Neuronal stem cell (in vitro differentiated cells): ENCODE results near the gene HIBADH.

ENCODE experiments used
- DNase-seq: peaks from one replicate; pipeline ENCODE4 v3.0.0-alpha.2; 2013; ENCODE audit warnings: low spot score
- H2AFZ ChIP-seq: one replicate; pipeline ENCODE4 v1.6.1; 2013; ENCODE audit warnings: mild to moderate bottlenecking, low read length, inconsistent platforms
- H2AK5ac ChIP-seq: 2 replicates; pipeline ENCODE4 v1.6.1; 2013; ENCODE audit warnings: low read depth, mild to moderate bottlenecking, inconsistent platforms, low read length, moderate library complexity, mixed read lengths
- H2BK120ac ChIP-seq: 2 replicates; pipeline ENCODE4 v1.6.1; 2013; ENCODE audit warnings: low read depth, mild to moderate bottlenecking, inconsistent platforms, low read length, moderate library complexity, mixed read lengths
- H2BK12ac ChIP-seq: one replicate; pipeline ENCODE4 v1.6.1; 2013; ENCODE audit warnings: low read length, inconsistent platforms
- H2BK15ac ChIP-seq: 2 replicates; pipeline ENCODE4 v1.6.1; 2013; ENCODE audit warnings: mild to moderate bottlenecking, low read length, inconsistent platforms, mixed read lengths
- H2BK5ac ChIP-seq: one replicate; pipeline ENCODE4 v1.6.1; 2013; ENCODE audit warnings: inconsistent platforms, mild to moderate bottlenecking, low read length, moderate library complexity
- H3K14ac ChIP-seq: one replicate; pipeline ENCODE4 v1.6.1; 2013; ENCODE audit warnings: low read length, inconsistent platforms
- H3K18ac ChIP-seq: 2 replicates; pipeline ENCODE4 v1.6.1; 2013; ENCODE audit warnings: low read length, inconsistent platforms
- H3K23ac ChIP-seq: 2 replicates; pipeline ENCODE4 v1.6.1; 2013; ENCODE audit warnings: low read depth, mild to moderate bottlenecking, mixed read lengths, low read length, inconsistent platforms; ENCODE audit not compliant: poor library complexity
- H3K27ac ChIP-seq: replicated peaks from 3 replicates; pipeline ENCODE4 v1.5.1; 2013; ENCODE audit warnings: low read length, inconsistent platforms
- H3K27me3 ChIP-seq, 3 experiments: 2 replicates each; pipeline ENCODE4 v1.6.1; 2013; ENCODE audit warnings: low read length in 3 of 3, mild to moderate bottlenecking in 2 of 3, inconsistent platforms in 1 of 3, low read depth in 1 of 3, mixed read lengths in 1 of 3, moderate library complexity in 1 of 3; ENCODE audit not compliant: control insufficient read depth in 3 of 3, insufficient read depth in 3 of 3
- H3K36me3 ChIP-seq, 2 donors: replicated peaks in 1 of 2; 2 replicates each; pipeline ENCODE4 v1.6.1; 2013; ENCODE audit warnings: low read length in 2 of 2; ENCODE audit not compliant: control insufficient read depth in 2 of 2, insufficient read depth in 2 of 2
- H3K4ac ChIP-seq: 2 replicates; pipeline ENCODE4 v1.6.1; 2013; ENCODE audit warnings: inconsistent platforms, mild to moderate bottlenecking, low read length, moderate library complexity
- H3K4me1 ChIP-seq, 2 donors: 1 replicate in 1 of 2; 2 replicates in 1 of 2; pipeline ENCODE4 v1.6.1; 2013; ENCODE audit warnings: low read length in 2 of 2, low read depth in 1 of 2; ENCODE audit not compliant: control insufficient read depth in 2 of 2, insufficient read depth in 1 of 2
- H3K4me2 ChIP-seq: one replicate; pipeline ENCODE4 v1.6.1; 2013; ENCODE audit warnings: mild to moderate bottlenecking, low read length, inconsistent platforms; ENCODE audit not compliant: insufficient read depth, poor library complexity, severe bottlenecking
- H3K4me3 ChIP-seq, 2 donors: 2 replicates each; pipeline ENCODE4 v1.5.1; 2013; ENCODE audit warnings: low read length in 2 of 2, mild to moderate bottlenecking in 2 of 2, inconsistent platforms in 1 of 2, moderate library complexity in 1 of 2
- H3K79me1 ChIP-seq: one replicate; pipeline ENCODE4 v1.6.1; 2013; ENCODE audit warnings: low read depth, mild to moderate bottlenecking, inconsistent platforms, low read length, moderate library complexity
- H3K9ac ChIP-seq: one replicate; pipeline ENCODE4 v1.6.1; 2013; ENCODE audit warnings: mild to moderate bottlenecking, low read depth, low read length, inconsistent platforms; ENCODE audit not compliant: poor library complexity
- H3K9me3 ChIP-seq, 2 donors: replicated peaks in 1 of 2; 2 replicates each; pipeline versions ENCODE3 to v1.6.1; 2013; ENCODE audit warnings: low read length in 2 of 2, mild to moderate bottlenecking in 2 of 2, inconsistent platforms in 1 of 2, low read depth in 1 of 2, mixed read lengths in 1 of 2, moderate library complexity in 1 of 2; ENCODE audit not compliant: control insufficient read depth in 2 of 2, insufficient read depth in 1 of 2
- H4K8ac ChIP-seq: one replicate; pipeline ENCODE4 v1.6.1; 2013; ENCODE audit warnings: low read depth, mild to moderate bottlenecking, inconsistent platforms, low read length, moderate library complexity
- H4K91ac ChIP-seq: one replicate; pipeline ENCODE4 v1.6.1; 2013; ENCODE audit warnings: low read length, low read depth, mild to moderate bottlenecking, inconsistent platforms; ENCODE audit not compliant: poor library complexity
- WGBS, 2 donors: extraction: QIAGEN DNeasy Blood & Tissue Kit; methylation state at CpG; one replicate each; pipeline ENCODE4 v1.1.7; 2013; ENCODE audit warnings: missing lambda C conversion rate in 2 of 2, mixed read lengths in 1 of 2; ENCODE audit not compliant: insufficient read length in 2 of 2, insufficient replicate concordance in 1 of 2; ENCODE audit errors: extremely low coverage in 2 of 2; 5-methylcytosine and 5-hydroxymethylcytosine counted together

The HIBADH gene

GRCh38 chr7:27647489-27647888 is 15.2 kb downstream of the HIBADH start:
- H3K4me3 ChIP-seq, result no peak overlapping the region
- no peaks in the 10 kb centered on the region for H3K27me3 ChIP-seq
- H4K91ac ChIP-seq, result no peak overlapping the region
- no peak overlapping the region for H3K4me2 ChIP-seq
- H3K14ac ChIP-seq, result no peak overlapping the region
- no peaks in the 10 kb centered on the region for H3K79me1 ChIP-seq
- H2BK12ac ChIP-seq, result no peak overlapping the region
- H3K9ac ChIP-seq, result no peak overlapping the region
- no CpG with 5 or more reads among the region's 1 CpG for WGBS, 2 donors
- no peak overlapping the region for H2BK120ac ChIP-seq
- H3K4me1 ChIP-seq, result peaks cover 0 to under 1% of the 10 kb centered on the region in 2 donors
- H3K18ac ChIP-seq, result no peak overlapping the region
- H4K8ac ChIP-seq, result no peak overlapping the region
- H2BK15ac ChIP-seq, result no peak overlapping the region
- no peak for DNase-seq
- no peak overlapping the region for H3K27ac ChIP-seq
- H2AK5ac ChIP-seq, result no peak overlapping the region
- no peak overlapping the region for H2AFZ ChIP-seq
- H3K4ac ChIP-seq, result no peak overlapping the region
- no peak overlapping the region for H3K23ac ChIP-seq
- H3K9me3 ChIP-seq, result peaks cover 0 to 2% of the 10 kb centered on the region in 2 donors
- no peak overlapping the region for H2BK5ac ChIP-seq
- peaks cover 0 to 43% of the 10 kb centered on the region in 2 donors for H3K36me3 ChIP-seq

- DNase-seq, result no peak
- Histone ChIP-seq H3K4me2 (no peak overlapping the region), H3K4me3 (no peak overlapping the region), H3K14ac (no peak overlapping the region), H4K91ac (no peak overlapping the region), H2AK5ac (no peak overlapping the region), H2AFZ (no peak overlapping the region), H3K9me3 (peaks cover 0 to 2% of the 10 kb centered on the region in 2 donors), H2BK120ac (no peak overlapping the region), H4K8ac (no peak overlapping the region), H3K9ac (no peak overlapping the region), H3K23ac (no peak overlapping the region), H2BK15ac (no peak overlapping the region), H3K36me3 (peaks cover 0 to 39% of the 10 kb centered on the region in 2 donors), H3K4me1 (no peaks in the 10 kb centered on the region), H3K27ac (no peak overlapping the region), H3K79me1 (no peaks in the 10 kb centered on the region), H2BK12ac (no peak overlapping the region), H3K27me3 (no peaks in the 10 kb centered on the region), H3K18ac (no peak overlapping the region), H2BK5ac (no peak overlapping the region), H3K4ac (no peak overlapping the region)
- WGBS, 2 donors, result no CpG with 5 or more reads among the region's 9 CpGs
Observed at GRCh38 chr7:27647046-27647445, 15.6 kb downstream of the HIBADH start.

- Histone ChIP-seq H2BK120ac (no peak overlapping the region), H3K4me3 (no peak overlapping the region), H2BK5ac (no peak overlapping the region), H3K18ac (no peak overlapping the region), H3K9me3 (peaks cover 0 to 2% of the 10 kb centered on the region in 2 donors), H3K27ac (no peak overlapping the region), H2BK12ac (no peak overlapping the region), H4K91ac (no peak overlapping the region), H3K23ac (no peak overlapping the region), H3K79me1 (no peaks in the 10 kb centered on the region), H2AFZ (no peak overlapping the region), H3K14ac (no peak overlapping the region), H3K4me2 (no peak overlapping the region), H3K27me3 (no peaks in the 10 kb centered on the region), H2BK15ac (no peak overlapping the region), H3K9ac (no peak overlapping the region), H3K4ac (no peak overlapping the region), H3K4me1 (peaks cover 0 to 3% of the 10 kb centered on the region in 2 donors), H3K36me3 (peaks cover 0 to 29% of the 10 kb centered on the region in 2 donors), H2AK5ac (no peak overlapping the region), H4K8ac (no peak overlapping the region)
- DNase-seq, result no peak
- no CpG with 5 or more reads among the region's 2 CpGs for WGBS, 2 donors
Observed at GRCh38 chr7:27642271-27642670, 20.4 kb downstream of the HIBADH start.

DNA sequence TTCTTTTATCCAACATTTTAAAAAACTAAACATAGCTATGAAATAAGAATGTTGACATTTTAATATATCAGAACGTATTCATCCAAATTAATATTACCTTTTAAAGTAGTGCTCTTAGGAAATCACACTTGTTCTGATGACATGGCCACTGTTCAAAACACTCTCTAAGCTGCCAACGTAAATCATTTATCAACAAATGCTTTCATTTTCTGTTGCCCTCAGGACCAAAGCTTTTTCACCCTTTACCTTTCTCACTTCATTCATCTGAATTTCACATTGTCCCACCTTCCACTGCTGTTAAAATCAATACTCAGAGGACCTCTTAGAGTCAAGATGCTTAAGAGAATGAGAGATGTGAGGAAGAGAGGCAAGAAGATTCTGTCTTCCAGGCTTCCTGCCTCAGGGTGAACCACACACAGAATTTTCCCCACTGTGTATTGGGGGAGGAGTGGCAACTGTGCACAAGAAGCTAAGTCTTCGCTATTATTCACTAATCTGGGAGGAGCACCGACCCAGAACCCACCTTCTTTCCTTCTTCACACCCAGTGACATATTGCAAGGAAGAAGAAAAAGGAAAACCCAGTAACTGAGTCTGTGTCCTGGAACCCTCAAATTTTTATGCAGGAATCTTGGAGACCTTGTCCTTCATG is 21.0 kb downstream of the HIBADH start:
- Histone ChIP-seq H3K23ac (no peak overlapping the region), H3K79me1 (no peaks in the 10 kb centered on the region), H3K27ac (no peak overlapping the region), H3K14ac (no peak overlapping the region), H3K18ac (no peak overlapping the region), H4K8ac (no peak overlapping the region), H4K91ac (no peak overlapping the region), H3K4ac (no peak overlapping the region), H2AK5ac (no peak overlapping the region), H3K4me3 (no peak overlapping the region), H3K4me2 (no peak overlapping the region), H2BK120ac (no peak overlapping the region), H3K4me1 (peaks cover 0 to 6% of the 10 kb centered on the region in 2 donors), H3K9me3 (peaks cover 0 to 2% of the 10 kb centered on the region in 2 donors), H2BK15ac (no peak overlapping the region), H3K36me3 (peaks cover 0 to 24% of the 10 kb centered on the region in 2 donors), H2AFZ (no peak overlapping the region), H3K9ac (no peak overlapping the region), H3K27me3 (no peaks in the 10 kb centered on the region), H2BK12ac (no peak overlapping the region), H2BK5ac (no peak overlapping the region)
- no peak for DNase-seq
- no CpG with 5 or more reads among the region's 4 CpGs for WGBS, 2 donors
